GM19035 (cell line): Measurements from ENCODE around the gene WNT1.

ENCODE experiments used
- ATAC-seq: cut with Tn5 transposase; IDR thresholded peaks from one replicate; pipeline ENCODE4 v1.9.1; 2021; ENCODE audit not compliant: unreplicated experiment

The WNT1 gene

DNA sequence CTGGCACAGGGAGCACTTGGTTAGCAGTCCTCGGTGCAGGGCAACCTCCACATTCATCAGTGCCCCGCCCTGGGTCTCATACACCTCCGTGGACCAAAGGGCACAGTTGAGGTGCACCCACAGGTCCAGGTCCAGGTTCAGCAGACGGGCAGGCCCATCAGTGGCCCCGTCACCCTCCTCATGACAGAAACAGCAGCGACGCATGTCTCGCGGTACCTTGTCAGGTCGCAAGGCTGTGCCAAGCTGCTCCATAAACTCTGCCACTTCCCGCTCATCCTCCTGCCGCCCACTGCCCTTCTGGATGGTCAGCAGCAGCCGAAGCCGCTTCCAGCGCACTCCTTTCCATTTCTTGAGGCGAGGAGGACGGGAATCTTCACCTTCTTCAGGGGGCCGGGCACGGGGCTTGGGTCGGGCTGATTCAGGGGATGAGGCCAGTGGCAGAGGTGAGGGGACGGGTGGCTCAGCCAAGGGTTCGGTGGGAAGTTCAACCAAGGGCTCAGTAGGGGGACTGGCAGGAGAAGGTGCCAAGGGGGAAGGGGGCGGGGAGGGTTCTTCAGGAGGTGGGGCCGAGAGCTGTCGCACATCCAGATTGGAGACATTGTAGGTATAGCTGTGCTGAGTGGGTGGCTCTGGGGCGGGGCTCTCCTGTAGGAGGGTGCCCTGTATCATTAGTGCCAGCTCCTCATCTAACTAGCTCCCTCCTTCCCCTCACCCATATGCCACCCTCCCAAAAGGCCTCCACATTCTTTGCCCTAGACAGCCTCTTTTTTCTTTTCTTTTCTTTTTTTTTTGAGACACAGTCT lies 48.8 kb downstream of the WNT1 start:
- no peak for ATAC-seq

DNA sequence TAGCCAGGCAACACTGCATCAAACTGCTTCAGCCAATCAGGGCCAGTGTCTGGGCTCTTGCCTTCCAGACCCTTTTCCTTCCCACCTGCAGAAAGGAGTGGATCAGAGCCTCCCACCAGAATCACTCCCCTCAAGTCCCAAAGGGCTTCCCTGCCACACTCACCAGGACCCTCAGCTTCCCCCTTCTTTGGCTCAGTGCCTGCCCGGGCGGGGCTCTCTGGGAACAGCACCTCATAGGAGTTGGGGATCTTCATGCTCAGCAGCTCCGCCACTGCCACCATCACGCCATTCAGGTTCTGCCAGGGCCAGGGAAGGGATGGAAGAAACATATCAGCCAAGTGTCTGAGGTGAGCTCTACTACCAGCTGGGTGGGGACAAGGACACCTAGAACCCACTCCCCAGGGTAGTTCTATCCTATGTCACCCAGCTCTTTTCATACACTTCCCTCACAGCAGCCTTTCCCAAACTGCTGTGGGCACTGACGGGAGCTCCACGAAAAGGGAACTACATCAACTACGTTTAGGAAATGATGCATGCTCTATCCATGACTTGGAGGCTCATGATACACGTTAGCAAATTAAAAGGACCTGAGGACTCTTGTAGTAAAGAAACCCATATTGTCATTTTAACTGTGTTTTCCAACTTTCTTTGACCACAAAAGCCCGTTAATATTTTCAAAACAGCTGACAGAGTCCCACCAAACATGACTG lies 49.9 kb downstream of the WNT1 start:
- no peak for ATAC-seq

- ATAC-seq = no peak
Measured at GRCh38 chr12:49028666-49029275, 50.6 kb downstream of the WNT1 start.

DNA sequence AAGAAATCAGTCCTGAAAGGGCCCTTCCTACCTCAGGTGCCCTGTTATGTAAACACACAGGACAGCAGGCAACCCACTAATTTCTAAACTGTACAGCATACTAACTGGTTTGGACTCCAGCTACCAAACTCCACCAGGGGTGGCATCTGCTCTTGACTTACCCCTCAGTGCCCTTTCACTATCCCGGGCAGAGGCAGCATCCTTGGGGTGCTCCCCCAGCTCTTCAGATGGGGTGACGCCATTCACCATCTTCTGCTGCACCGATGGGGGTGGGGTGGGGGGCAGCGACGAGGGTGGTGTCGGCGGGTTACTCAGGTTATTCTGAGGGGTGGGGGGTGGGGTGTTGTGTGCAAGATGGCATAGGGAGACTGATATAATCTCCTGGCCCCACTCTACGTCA lies 52.0 kb downstream of the WNT1 start:
- ATAC-seq = no peak

DNA sequence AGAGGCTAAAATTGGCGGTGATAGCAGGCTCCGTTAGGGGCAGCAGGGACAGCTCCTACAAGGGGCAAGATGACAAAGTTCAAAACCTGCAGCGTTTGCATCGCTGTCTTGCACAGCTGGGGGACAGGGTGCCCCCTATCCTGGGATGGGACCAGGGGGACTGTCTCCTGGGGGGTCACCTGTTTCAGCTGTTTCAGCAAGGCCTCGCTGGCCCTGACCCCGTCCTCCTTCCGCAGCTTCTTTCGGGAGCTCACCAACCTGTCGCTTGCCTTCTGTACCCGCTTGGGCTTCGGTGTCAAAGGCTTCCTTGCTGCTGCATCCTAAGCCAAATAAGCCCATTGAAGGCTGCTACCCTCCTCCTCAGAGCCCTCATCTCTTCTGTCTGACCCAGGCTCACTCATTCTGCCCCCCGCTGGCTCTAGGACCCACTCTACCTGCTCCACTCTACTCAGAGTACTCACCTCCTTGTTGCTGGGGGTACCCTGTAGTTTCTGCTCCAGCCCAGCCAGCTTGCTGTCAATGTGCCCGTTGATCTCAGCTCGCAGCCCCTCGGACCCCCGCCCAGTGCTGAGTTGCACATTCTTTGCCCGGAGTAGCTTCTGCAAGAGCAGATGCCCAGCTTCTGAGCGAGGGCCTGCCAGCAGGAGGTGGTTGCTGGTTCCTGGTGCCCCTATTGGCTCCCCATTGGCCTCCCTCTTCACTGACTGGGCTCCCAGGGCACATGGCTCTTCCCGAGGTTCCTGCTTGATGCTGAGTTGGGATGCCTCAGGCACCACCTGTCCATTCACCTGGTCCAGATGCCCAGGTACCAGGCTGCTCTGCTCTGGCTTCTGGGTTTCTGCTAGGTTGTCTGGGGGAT lies 52.8 kb downstream of the WNT1 start:
- no peak for ATAC-seq

GRCh38 chr12:49031573-49032161 lies 53.5 kb downstream of the WNT1 start:
- no peak for ATAC-seq
